NCI-H2107 (cell line): Measurements from ENCODE around the gene MEGF9.
"Not testable (repeated sequence)": the region's sequence is repeated elsewhere in the genome, so short reads cannot be mapped to it uniquely, and the experiment has no call there.

Source experiments
- DNase-seq: peaks from one replicate; lab custom pipeline; 2025; lab: John Stamatoyannopoulos, UW

The MEGF9 gene

GRCh38 chr9:120714088-120714845 lies at the start of gene MEGF9:
Gene MEGF9, minus strand, starts transcription at chr9:120714470. Its CDS starts 112 bp downstream, at chr9:120714358.
- DNase-seq = peak; percentile 89

- DNase-seq = no peak
These were observed 46.7 kb upstream of the MEGF9 start for GRCh38 chr9:120761006-120761405.

- DNase-seq = no peak
These were observed 45.6 kb upstream of the MEGF9 start for GRCh38 chr9:120759755-120760400.

- no peak for DNase-seq
These were observed 44.3 kb upstream of the MEGF9 start for GRCh38 chr9:120758544-120758943.

- no peak for DNase-seq
These were observed 43.0 kb upstream of the MEGF9 start for GRCh38 chr9:120757026-120757913.

GRCh38 chr9:120756531-120756930 lies 42.3 kb upstream of the MEGF9 start:
- no peak for DNase-seq

DNA sequence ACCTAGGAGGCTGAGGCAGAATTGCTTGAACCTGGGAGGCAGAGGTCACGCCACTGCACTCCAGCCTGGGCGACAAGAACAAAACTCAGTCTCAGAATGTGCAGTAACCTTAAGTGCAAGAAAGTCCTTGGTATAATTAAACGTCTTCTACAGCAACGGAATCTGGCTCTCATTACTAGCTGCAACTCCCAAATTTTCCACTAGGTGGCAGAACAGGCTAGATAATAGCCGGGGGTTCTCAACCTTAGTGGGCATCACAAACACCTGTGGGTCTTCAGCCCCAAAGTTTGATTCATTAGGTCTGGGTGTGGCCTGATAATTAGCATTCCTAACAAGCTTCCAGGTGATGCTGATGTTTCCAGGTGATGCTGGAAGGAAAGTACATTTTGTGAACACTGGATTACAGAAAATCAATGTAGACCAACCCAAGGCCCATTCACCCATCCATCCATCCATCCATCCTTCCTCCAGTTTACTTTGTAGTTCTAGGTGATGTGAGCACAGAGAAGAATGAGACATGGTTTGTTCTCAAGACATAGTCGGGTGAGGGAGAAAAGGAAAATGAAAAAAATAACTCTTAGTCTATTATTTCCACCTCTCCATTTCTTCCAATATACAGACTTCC lies 41.7 kb upstream of the MEGF9 start:
- DNase-seq = peak; percentile 22

GRCh38 chr9:120755044-120755443 lies 40.8 kb upstream of the MEGF9 start:
- no peak for DNase-seq

DNA sequence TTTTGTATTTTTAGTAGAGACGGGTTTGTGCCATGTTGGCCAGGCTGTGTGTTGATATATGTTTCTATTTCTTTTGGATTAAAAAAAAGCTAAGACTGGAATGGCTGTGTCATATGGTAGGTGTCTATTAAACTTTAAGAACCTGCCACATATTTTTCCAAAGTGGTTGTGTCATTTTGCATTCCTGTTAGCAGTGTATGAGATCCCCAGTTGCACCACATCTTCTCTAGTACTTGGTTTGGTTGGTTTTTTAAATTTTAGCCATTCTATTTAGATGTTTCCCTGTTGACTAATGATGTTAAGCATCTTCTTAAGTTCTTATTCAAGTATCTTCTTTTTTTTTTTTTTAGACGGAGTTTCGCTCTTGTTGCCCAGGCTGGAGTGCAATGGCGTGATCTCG lies 36.2 kb upstream of the MEGF9 start:
- no peak for DNase-seq

- DNase-seq = not testable (repeated sequence)
These were observed 32.1 kb upstream of the MEGF9 start for GRCh38 chr9:120746366-120746765.

DNA sequence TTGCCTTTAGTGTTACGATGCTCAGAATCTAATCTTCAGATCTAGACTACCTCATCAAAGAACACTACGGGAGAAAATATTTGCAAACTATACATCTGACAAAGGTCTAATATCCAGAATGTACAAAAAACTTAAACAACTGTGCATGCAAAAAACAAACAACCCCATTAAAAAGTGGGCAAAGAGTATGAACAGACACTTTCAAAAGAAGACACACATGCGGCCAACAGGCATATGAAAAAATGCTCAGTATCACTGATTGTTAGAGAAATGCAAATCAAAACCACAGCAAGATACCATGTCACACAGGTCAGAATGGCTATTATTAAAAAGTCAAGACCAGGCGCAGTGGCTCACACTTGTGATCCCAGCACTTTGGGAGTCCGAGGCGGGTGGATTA lies 31.0 kb upstream of the MEGF9 start:
- DNase-seq = no peak

- no peak for DNase-seq
These were observed 28.7 kb upstream of the MEGF9 start for GRCh38 chr9:120742951-120743416.

DNA sequence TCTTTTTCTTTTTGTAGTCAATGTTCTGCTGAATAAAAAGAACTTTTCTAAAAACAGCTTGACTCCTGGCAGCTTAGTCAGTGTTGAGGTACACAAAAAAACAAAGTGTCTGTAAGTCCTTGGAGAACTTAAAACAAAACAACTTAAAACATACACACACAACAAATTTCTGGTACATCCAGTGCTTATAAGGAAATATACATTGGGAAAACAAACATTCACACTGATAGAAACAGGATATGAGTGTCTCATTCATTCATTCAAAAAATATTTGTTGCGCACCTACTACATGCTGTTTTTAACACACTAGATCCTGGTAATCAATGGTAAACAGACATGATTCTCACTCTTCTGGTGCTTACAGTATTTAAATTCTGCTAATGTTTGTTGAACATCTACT lies 27.4 kb upstream of the MEGF9 start:
- no peak for DNase-seq

DNA sequence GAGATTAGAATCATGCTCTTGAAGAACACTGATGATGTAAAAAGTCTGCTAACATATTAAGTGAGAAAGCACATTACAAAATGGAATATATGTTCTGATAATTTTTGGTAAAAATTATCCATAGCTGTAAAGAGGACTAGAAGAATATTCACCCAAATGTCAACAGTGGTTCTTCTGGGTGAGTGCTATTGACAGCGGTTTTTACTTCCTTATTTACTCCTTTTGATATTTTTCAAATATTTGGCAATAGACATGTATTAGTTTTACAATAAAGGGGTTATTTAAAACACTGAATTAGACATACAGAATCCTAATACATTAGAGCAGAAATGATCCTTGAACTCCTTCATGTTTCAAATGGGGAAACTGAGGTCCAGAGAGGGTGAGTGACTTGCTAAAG lies 26.9 kb upstream of the MEGF9 start:
- no peak for DNase-seq

DNA sequence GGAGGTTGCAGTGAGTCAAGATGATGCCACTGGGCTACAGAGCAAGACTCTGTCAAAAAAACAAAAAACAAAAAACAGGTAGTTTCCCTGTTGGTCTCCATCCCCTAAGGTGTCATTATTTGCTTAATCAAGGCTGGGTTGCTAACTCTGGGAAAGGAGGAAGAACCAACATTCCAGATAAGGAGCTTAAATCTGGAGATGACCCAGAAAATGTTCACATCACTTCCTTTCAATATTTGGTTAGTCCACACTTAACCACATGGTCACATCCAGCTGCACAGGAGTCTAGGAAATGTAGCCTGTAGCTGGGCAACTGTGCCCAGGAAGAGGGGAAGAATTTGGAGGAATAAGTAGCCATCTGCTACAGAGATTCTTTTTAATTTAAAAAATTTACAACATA lies 25.9 kb upstream of the MEGF9 start:
- no peak for DNase-seq

- DNase-seq = no peak
These were observed 23.3 kb upstream of the MEGF9 start for GRCh38 chr9:120737416-120738165.

DNA sequence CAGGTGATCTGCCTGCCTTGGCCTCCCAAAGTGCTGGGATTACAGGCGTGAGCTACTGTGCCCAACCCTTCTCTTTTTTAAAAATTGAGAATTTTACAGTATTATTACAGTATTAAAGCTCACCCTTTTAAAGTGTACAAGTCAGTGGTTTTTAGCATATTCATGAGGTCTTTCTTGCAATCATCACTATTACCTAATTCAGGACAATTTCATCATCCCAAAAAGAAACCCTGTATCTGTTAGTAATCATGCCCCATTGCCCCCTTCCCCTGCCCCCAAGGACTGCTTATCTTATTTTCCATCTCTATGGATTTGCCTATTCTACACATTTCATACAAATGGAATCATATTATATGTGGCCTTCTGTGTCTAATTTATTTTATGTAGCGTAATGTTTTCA lies 22.6 kb upstream of the MEGF9 start:
- no peak for DNase-seq

DNA sequence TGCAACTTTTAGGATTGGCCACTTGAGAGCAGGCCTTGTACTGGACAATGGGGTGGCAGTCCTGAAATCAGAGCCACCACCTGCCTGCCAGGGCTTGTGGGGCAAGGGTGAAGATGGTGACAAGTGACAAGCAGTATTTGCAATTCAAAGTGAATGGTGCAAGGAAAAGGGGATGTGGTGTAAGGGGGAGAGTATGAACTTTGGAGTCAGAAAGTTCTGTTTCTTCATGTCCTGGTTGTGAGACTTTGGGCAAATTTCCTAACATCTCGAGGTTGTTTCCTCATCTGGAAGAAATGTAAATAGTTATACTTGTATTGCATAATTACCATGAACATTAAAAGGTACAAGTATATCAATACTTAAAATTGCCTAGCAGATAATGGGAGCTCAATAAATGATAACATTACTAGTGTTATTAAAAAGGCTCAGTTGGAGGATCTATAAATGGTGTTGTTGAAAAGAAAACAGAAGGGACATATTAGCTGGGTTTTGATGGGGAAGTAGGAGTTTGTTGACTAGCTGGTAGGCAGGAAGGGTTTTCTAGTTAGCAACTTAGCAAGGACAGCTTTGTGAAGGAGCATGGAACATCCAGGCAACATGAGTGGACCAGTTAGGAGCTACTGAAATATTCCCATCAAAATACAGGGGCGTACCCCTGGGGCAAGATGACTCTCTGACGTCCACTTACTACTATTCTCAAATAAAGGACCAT lies 21.3 kb upstream of the MEGF9 start:
- no peak for DNase-seq

- no peak for DNase-seq
These were observed 20.5 kb upstream of the MEGF9 start for GRCh38 chr9:120734607-120735410.

- no peak for DNase-seq
These were observed 18.9 kb upstream of the MEGF9 start for GRCh38 chr9:120733190-120733589.
